Measurements from ENCODE around the gene ITGA1.

ITGA1 gene

DNA sequence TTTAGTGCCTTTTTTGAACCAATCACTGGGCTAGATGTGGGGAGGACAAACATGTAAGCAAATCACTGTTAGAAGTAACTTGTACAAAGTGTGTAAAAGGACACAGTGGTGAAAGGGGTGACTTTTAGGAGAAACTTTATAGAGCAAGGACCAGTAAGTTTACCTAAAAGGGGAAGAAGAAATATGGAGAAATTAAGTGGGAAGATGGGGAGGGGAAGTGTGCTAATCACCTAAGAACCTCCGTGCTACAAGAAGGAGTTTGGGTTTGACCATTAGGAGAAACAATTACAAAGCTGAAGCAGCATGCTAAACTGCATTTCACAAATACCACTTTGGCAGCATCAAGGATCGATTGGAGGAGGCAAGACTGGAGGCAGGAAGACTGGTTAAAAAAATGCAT, 17.3 kb downstream of the ITGA1 start:
- peak overlapping the region; percentile 58 to 60 for H3K4me3 ChIP-seq

DNA sequence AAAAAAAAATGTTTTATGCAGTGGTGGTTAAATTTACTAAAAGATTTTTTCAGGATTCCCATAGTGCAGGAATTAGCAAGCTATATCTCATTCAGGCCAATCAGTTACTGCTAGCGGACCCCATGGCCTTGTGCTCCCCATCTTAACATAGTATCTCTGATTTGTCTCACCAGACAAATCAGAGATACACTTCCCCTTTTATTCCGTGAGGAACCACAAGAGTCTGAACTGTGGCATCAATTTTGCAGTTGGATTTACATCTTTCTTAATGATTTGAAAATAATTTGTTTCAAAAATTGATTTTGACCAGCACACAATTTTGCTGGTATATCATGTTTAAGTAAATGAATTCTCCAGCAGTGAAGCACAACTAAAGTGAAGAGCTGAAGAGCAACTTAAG, 17.9 kb downstream of the ITGA1 start:
- peaks cover 5 to 92% (median 41%) of the 10 kb centered on the region in 4 donors for H3K4me1 ChIP-seq
- TF ChIP-seq, protein P1, sequence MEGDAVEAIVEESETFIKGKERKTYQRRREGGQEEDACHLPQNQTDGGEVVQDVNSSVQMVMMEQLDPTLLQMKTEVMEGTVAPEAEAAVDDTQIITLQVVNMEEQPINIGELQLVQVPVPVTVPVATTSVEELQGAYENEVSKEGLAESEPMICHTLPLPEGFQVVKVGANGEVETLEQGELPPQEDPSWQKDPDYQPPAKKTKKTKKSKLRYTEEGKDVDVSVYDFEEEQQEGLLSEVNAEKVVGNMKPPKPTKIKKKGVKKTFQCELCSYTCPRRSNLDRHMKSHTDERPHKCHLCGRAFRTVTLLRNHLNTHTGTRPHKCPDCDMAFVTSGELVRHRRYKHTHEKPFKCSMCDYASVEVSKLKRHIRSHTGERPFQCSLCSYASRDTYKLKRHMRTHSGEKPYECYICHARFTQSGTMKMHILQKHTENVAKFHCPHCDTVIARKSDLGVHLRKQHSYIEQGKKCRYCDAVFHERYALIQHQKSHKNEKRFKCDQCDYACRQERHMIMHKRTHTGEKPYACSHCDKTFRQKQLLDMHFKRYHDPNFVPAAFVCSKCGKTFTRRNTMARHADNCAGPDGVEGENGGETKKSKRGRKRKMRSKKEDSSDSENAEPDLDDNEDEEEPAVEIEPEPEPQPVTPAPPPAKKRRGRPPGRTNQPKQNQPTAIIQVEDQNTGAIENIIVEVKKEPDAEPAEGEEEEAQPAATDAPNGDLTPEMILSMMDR (IDR thresholded peaks at IDR 0.05) = no peak
- H3K27me3 ChIP-seq = no peaks in the 10 kb centered on the region
- peaks cover 0 to 6% (median 0%) of the 10 kb centered on the region in 3 donors for H3K36me3 ChIP-seq
- peak overlapping the region; percentile 87 to 95 for H3K27ac ChIP-seq
- intact Hi-C loops (cut with DNase I; ENCODE audit: low total_unique reads) = no loop called here
- DNase-seq = no peak
- H3K4me3 ChIP-seq = no peak overlapping the region
- H3K9me3 ChIP-seq = no peaks in the 10 kb centered on the region

More for the DNA sequence above, 17.3 kb downstream of the ITGA1 start:
- DNase-seq = no peak
- TF ChIP-seq, protein P1 (IDR thresholded peaks at IDR 0.05) = no peak
- no peaks in the 10 kb centered on the region for H3K27me3 ChIP-seq
- no peaks in the 10 kb centered on the region for H3K9me3 ChIP-seq
- H3K27ac ChIP-seq = peak overlapping the region; percentile 87 to 95
- intact Hi-C loops (cut with DNase I; ENCODE audit: low total_unique reads) = no loop called here
- H3K4me1 ChIP-seq = peaks cover 5 to 89% (median 37%) of the 10 kb centered on the region in 4 donors
- H3K36me3 ChIP-seq = peaks cover 0 to 6% (median 0%) of the 10 kb centered on the region in 3 donors

DNA sequence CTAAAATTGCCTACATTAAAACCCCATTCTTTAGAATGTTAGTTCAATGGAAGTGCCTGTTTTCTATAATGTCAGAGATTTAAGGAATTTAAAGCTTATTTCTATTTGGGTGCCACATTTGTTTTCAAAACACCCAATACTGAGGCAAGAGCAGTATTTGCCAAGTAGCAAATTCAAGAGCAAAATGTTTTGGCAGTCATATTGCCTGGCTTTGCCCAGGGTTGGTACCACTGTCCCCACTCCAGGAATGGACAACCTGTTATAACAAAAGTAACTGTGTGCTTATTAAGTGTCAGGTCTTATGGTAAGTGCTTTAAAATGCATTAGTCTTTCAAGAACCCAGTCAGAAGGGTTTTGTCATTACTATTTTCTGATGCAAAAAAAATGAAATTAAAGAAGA, 19.3 kb downstream of the ITGA1 start:
- H3K36me3 ChIP-seq = no peaks in the 10 kb centered on the region
- H3K27me3 ChIP-seq = no peaks in the 10 kb centered on the region
- H3K4me1 ChIP-seq = peaks cover 10 to 98% (median 44%) of the 10 kb centered on the region in 4 donors
- peak overlapping the region; percentile 87 to 95 for H3K27ac ChIP-seq
- DNase-seq = no peak
- intact Hi-C loops (cut with DNase I; ENCODE audit: low total_unique reads) = no loop called here
- H3K4me3 ChIP-seq = no peak overlapping the region
- no peaks in the 10 kb centered on the region for H3K9me3 ChIP-seq
- TF ChIP-seq, protein P1 (IDR thresholded peaks at IDR 0.05) = no peak

DNA sequence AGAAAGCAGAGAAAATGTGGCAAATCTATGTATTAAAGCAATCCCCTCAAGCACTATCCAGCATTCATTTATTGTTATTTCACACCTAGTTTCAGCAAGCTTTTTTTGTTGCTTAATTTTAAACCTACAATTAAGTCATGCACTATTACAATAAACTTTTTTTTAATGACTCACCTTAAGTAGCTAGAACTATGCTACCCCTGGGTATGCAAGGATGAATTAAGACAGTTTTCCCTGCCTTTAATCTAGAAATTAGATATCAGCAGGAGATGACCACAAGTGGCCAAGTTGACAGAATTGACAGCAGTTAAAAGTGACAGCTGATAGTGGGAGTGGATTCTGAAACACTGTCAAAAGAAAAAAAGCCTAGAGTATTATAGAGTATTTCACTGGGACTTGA, 20.0 kb downstream of the ITGA1 start:
- H3K36me3 ChIP-seq = no peaks in the 10 kb centered on the region
- intact Hi-C loops (cut with DNase I; ENCODE audit: low total_unique reads) = no loop called here
- TF ChIP-seq, protein P1 (IDR thresholded peaks at IDR 0.05) = no peak
- no peak for DNase-seq
- peaks cover 10 to 100% (median 43%) of the 10 kb centered on the region in 4 donors for H3K4me1 ChIP-seq
- H3K27me3 ChIP-seq = no peaks in the 10 kb centered on the region
- H3K4me3 ChIP-seq = no peak overlapping the region
- no peaks in the 10 kb centered on the region for H3K9me3 ChIP-seq
- H3K27ac ChIP-seq = peak overlapping the region; percentile 74 to 95

DNA sequence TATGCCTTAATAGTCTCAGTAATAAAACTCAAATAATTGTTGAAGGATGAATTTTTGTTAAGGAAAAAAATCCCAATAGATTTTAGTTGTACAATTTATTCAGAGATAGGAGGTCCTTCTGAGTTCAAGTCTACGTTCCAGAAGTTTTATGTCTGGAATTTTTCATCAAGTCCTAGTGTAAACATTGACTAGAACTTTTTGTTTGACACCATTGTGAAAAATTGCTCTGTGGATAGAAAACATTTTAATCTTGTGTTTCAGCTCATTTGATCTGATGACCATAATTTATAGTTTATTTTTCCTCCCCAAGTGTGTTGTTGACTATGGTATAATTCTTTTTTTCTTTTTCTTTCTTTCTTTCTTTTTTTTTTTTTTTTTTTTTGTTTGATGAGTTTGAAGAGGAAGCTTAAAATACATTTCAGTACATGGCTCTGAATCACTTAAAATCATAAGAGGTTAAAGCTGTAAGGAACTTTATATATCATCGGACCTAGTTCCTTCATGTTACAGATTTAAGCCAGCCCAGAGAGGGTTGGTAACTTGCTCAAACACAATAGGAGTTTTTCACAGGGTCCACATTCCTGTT, 20.7 kb downstream of the ITGA1 start:
- Histone ChIP-seq H3K9me3 (no peaks in the 10 kb centered on the region), H3K4me1 (peaks cover 10 to 100% (median 44%) of the 10 kb centered on the region in 4 donors), H3K27me3 (no peaks in the 10 kb centered on the region), H3K27ac (peak overlapping the region; percentile 74 to 95), H3K4me3 (no peak overlapping the region), H3K36me3 (no peaks in the 10 kb centered on the region)
- intact Hi-C loops (cut with DNase I; ENCODE audit: low total_unique reads) = no loop called here
- DNase-seq = no peak
- TF ChIP-seq, protein P1 (IDR thresholded peaks at IDR 0.05) = no peak
